HCT116 (cell line): Measurements from ENCODE around the gene TRPM3. TPM values are rescaled to one million over a fixed set of nuclear protein-coding genes. Genes with fewer than 3 reads are reported as not detected.

Source experiments
- ATAC-seq: fragments of 200-7000 bp; cut with Tn5 transposase; 2 replicates; pipeline ENCODE4 v1.9.1; 2020; ENCODE audit warnings: mild to moderate bottlenecking, moderate library complexity
- BruUV-seq: library from RNA; stranded (reverse); fragments of 400-500 nt; replicated peaks from 2 replicates; lab custom pipeline; 2021; lab: Mats Ljungman, UMichigan
- CTCF ChIA-PET: fragments of 300-600 bp; sonication (Branson Sonifier 250); formaldehyde crosslinking; loops from one replicate; lab custom pipeline; 2021; ENCODE audit warnings: antibody characterized with exemption; lab: Charles Lee
- POLR2A ChIA-PET: fragments of 300-600, 350-600 bp; sonication (Branson Sonifier 250); formaldehyde crosslinking; loops from one replicate; lab custom pipeline; 2021; ENCODE audit warnings: antibody characterized with exemption; lab: Charles Lee
- RAD21 ChIA-PET, 2 experiments: fragments of 300-600 bp; sonication (Branson Sonifier 250); formaldehyde crosslinking; loops; one replicate each; lab custom pipeline; 2023; ENCODE audit warnings: low total read pairs in 2 of 2; ENCODE audit not compliant: uncharacterized antibody in 2 of 2, unreplicated experiment in 2 of 2, low non-redundant PET in 1 of 2; lab: Charles Lee
- DNase-seq: peaks from one replicate; pipeline ENCODE4 v3.0.0-alpha.2; 2010; ENCODE audit warnings: low read depth, low spot score
- H2AFZ ChIP-seq: fragments of 200-600 bp; shearing (Covaris generic), sonication (generic); 2 replicates; pipeline ENCODE4 v1.6.1; 2017; ENCODE audit warnings: low read depth, mixed run types, mixed read lengths, antibody characterized with exemption, low read length; ENCODE audit not compliant: poor library complexity, severe bottlenecking
- H3K27ac ChIP-seq: 2 replicates; pipeline ENCODE4 v1.5.1; 2012; ENCODE audit warnings: low read depth, low read length
- H3K27me3 ChIP-seq: fragments of 200-600 bp; sonication (generic); 2 replicates; pipeline ENCODE4 v1.6.1; 2016; ENCODE audit warnings: mixed run types, low read length, mixed read lengths; ENCODE audit not compliant: insufficient read depth
- H3K36me3 ChIP-seq, 2 experiments: fragments of 200-500 bp in 1 of 2; fragments of 200-600 bp in 1 of 2; sonication (Bioruptor generic) in 1 of 2; sonication (generic) in 1 of 2; 2 replicates each; pipeline versions ENCODE4 v1.5.1 to v1.6.1; 2014 to 2016; ENCODE audit warnings: low read length in 2 of 2, inconsistent platforms in 1 of 2, mixed read lengths in 1 of 2, mixed run types in 1 of 2; ENCODE audit not compliant: insufficient read depth in 2 of 2, control insufficient read depth in 1 of 2
- H3K4me1 ChIP-seq, 2 experiments: fragments of 200-600 bp in 1 of 2; sonication (generic) in 1 of 2; 2 replicates each; pipeline versions ENCODE4 v1.5.1 to v1.6.1; 2012 to 2017; ENCODE audit warnings: low read length in 2 of 2, inconsistent platforms in 1 of 2, mild to moderate bottlenecking in 1 of 2, mixed read lengths in 1 of 2, mixed run types in 1 of 2, moderate library complexity in 1 of 2; ENCODE audit not compliant: insufficient read depth in 2 of 2, control insufficient read depth in 1 of 2
- H3K4me2 ChIP-seq: fragments of 200-600 bp; sonication (generic); 2 replicates; pipeline ENCODE4 v1.6.1; 2017; ENCODE audit warnings: mixed run types, low read length, mixed read lengths
- H3K4me3 ChIP-seq, 2 experiments: fragments of 200-600 bp in 1 of 2; sonication (generic) in 1 of 2; replicated peaks in 1 of 2; 2 replicates each; pipeline ENCODE4 v1.5.1; 2011 to 2016; ENCODE audit warnings: low read length in 2 of 2, control low read depth in 1 of 2, low read depth in 1 of 2, mild to moderate bottlenecking in 1 of 2, mixed read lengths in 1 of 2, mixed run types in 1 of 2
- H3K79me2 ChIP-seq: fragments of 200-600 bp; sonication (generic); 2 replicates; pipeline ENCODE4 v1.6.1; 2017; ENCODE audit warnings: mild to moderate bottlenecking, mixed run types, low read length, moderate library complexity, mixed read lengths; ENCODE audit not compliant: insufficient read depth
- H3K9ac ChIP-seq: fragments of 200-600 bp; sonication (generic); 2 replicates; pipeline ENCODE4 v1.6.1; 2016; ENCODE audit warnings: low read length, mixed read lengths
- H3K9me2 ChIP-seq: fragments of 200-600 bp; sonication (generic), shearing (Covaris generic); 2 replicates; pipeline ENCODE4 v1.6.1; 2017; ENCODE audit warnings: mixed run types, mild to moderate bottlenecking, moderate library complexity; ENCODE audit not compliant: insufficient read depth
- H3K9me3 ChIP-seq, 2 experiments: fragments of 200-500 bp in 1 of 2; fragments of 200-600 bp in 1 of 2; sonication (Bioruptor generic) in 1 of 2; sonication (generic) in 1 of 2; 2 replicates each; pipeline ENCODE4 v1.6.1; 2014 to 2017; ENCODE audit warnings: low read length in 2 of 2, mixed read lengths in 2 of 2, inconsistent platforms in 1 of 2, low read depth in 1 of 2, mild to moderate bottlenecking in 1 of 2, mixed run types in 1 of 2, moderate library complexity in 1 of 2; ENCODE audit not compliant: control insufficient read depth in 1 of 2, insufficient read depth in 1 of 2
- H4K20me1 ChIP-seq: fragments of 200-600 bp; sonication (generic), shearing (Covaris generic); 2 replicates; pipeline ENCODE4 v1.6.1; 2017; ENCODE audit warnings: mixed run types, mild to moderate bottlenecking, moderate library complexity; ENCODE audit not compliant: insufficient read depth
- CBX3 ChIP-seq: IDR thresholded peaks from 2 replicates; pipeline ENCODE4 v1.6.1; 2012; ENCODE audit warnings: low read depth
- CEBPB ChIP-seq: IDR thresholded peaks from 2 replicates; pipeline ENCODE4 v1.6.1; 2012; ENCODE audit warnings: low read depth
- EZH2phosphoT487 ChIP-seq: fragments of 200-600 bp; IDR thresholded peaks from 2 replicates; pipeline ENCODE4 v1.6.1; 2018; ENCODE audit warnings: antibody characterized with exemption, borderline replicate concordance
- JUND ChIP-seq: IDR thresholded peaks from 2 replicates; pipeline ENCODE4 v1.6.1; 2012
- POLR2A ChIP-seq: IDR thresholded peaks from 2 replicates; pipeline ENCODE4 v1.7.0; 2011; ENCODE audit warnings: borderline replicate concordance; ENCODE audit not compliant: insufficient read depth, insufficient read length; ENCODE audit errors: extremely low read depth
- POLR2AphosphoS5 ChIP-seq: IDR thresholded peaks from 2 replicates; pipeline ENCODE4 v1.6.1; 2011; ENCODE audit warnings: mild to moderate bottlenecking, low read depth, low read length, moderate library complexity
- SP1 ChIP-seq: IDR thresholded peaks from 2 replicates; pipeline ENCODE4 v1.6.1; 2012; ENCODE audit warnings: low read depth
- ZFX ChIP-seq: fragments of 450-650 bp; IDR thresholded peaks from 2 replicates; pipeline ENCODE4 v1.6.1; 2017
- ZNF274 ChIP-seq: fragments of 200-500 bp; sonication (Bioruptor generic); IDR thresholded peaks from 2 replicates; pipeline ENCODE4 v1.6.1; 2014; ENCODE audit warnings: mild to moderate bottlenecking, low read depth, low read length, inconsistent platforms
- intact Hi-C: fragments of 100-400 bp; cut with micrococcal nuclease; formaldehyde crosslinking; loops from 2 replicates; pipeline ENCODE4 v1.10.0; 2022
- total RNA-seq: library from RNA; stranded (reverse); gene quantifications from one replicate; pipeline ENCODE4 v1.2.1, GENCODE V29; 2021; ENCODE audit not compliant: unreplicated experiment
- TF ChIP-seq, protein P1 (sequence below): IDR thresholded peaks from 2 replicates; pipeline ENCODE4 v1.6.1; 2012; ENCODE audit warnings: low read depth
- TF ChIP-seq, protein P2 (sequence below): IDR thresholded peaks from 2 replicates; pipeline ENCODE4 v1.6.1; 2011; ENCODE audit warnings: mild to moderate bottlenecking, low read length, moderate library complexity; ENCODE audit not compliant: insufficient replicate concordance; ENCODE audit errors: extremely low read depth
- TF ChIP-seq, protein P3 (sequence below): IDR thresholded peaks from 2 replicates; pipeline ENCODE4 v1.6.1; 2012
- TF ChIP-seq, protein P4 (sequence below), 3 experiments: fragments of 200-600 bp in 1 of 3; sonication (generic) in 1 of 3; IDR thresholded peaks in 2 of 3; conservative IDR thresholded peaks in 1 of 3; 2 replicates each; pipeline ENCODE4 v1.5.1; 2012 to 2017; ENCODE audit warnings: low read depth in 2 of 3, low read length in 2 of 3, antibody characterized with exemption in 1 of 3, borderline replicate concordance in 1 of 3, control low read depth in 1 of 3, mild to moderate bottlenecking in 1 of 3, mixed read lengths in 1 of 3, mixed run types in 1 of 3, moderate library complexity in 1 of 3; ENCODE audit not compliant: insufficient read depth in 1 of 3
- TF ChIP-seq, protein P5 (sequence below): IDR thresholded peaks from 2 replicates; pipeline ENCODE4 v1.6.1; 2012

TRPM3 gene
- total RNA-seq, 1 experiment from 2014 or later: not detected

DNA sequence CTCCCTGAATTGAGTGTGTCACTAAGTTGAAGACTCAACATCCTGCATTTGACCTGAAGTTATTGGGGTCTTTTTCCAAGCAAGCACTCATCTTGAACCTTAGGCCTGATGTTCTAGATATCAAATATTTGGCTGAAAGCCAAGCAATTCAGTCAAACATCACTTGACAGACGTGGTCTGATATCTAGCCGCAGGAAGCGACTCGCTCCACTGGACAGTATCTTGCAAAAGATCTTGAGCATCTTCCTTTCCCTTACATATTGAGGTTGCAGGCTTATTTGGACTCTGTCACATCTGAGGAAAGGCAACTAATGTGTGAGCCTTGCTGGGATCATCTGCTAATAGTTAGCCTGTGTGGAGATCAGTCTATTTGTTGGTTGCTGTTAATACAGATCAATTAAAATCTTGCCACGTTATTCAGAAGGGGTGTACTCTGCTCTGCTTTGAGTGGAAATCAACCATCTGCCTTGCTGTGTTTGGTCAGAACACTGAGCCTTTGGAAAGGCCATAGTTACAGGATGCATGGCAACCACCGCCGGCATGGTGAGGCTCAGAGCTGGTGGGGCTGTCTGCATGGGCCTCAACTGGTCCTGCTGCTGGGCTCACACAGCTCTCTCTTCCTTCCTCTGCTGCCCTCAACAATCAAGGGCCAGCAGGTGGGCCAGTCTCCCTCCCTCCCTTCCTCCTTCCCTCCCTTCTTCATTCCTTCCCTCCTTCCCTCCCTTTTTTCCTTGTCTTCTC lies 540.0 kb downstream of the TRPM3 start:
- H3K27ac ChIP-seq: no peak overlapping the region
- ATAC-seq (no peak), DNase-seq (no peak)
- no peaks in the 10 kb centered on the region for H3K79me2 ChIP-seq
- H3K9ac ChIP-seq: no peak overlapping the region
- TF ChIP-seq, protein P1, sequence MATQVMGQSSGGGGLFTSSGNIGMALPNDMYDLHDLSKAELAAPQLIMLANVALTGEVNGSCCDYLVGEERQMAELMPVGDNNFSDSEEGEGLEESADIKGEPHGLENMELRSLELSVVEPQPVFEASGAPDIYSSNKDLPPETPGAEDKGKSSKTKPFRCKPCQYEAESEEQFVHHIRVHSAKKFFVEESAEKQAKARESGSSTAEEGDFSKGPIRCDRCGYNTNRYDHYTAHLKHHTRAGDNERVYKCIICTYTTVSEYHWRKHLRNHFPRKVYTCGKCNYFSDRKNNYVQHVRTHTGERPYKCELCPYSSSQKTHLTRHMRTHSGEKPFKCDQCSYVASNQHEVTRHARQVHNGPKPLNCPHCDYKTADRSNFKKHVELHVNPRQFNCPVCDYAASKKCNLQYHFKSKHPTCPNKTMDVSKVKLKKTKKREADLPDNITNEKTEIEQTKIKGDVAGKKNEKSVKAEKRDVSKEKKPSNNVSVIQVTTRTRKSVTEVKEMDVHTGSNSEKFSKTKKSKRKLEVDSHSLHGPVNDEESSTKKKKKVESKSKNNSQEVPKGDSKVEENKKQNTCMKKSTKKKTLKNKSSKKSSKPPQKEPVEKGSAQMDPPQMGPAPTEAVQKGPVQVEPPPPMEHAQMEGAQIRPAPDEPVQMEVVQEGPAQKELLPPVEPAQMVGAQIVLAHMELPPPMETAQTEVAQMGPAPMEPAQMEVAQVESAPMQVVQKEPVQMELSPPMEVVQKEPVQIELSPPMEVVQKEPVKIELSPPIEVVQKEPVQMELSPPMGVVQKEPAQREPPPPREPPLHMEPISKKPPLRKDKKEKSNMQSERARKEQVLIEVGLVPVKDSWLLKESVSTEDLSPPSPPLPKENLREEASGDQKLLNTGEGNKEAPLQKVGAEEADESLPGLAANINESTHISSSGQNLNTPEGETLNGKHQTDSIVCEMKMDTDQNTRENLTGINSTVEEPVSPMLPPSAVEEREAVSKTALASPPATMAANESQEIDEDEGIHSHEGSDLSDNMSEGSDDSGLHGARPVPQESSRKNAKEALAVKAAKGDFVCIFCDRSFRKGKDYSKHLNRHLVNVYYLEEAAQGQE: no peak
- TF ChIP-seq EZH2phosphoT487 (no peak), POLR2AphosphoS5 (no peak), ZFX (no peak), CEBPB (no peak), SP1 (no peak), ZNF274 (no peak), CBX3 (no peak), JUND (no peak), POLR2A (no peak)
- TF ChIP-seq, protein P2, sequence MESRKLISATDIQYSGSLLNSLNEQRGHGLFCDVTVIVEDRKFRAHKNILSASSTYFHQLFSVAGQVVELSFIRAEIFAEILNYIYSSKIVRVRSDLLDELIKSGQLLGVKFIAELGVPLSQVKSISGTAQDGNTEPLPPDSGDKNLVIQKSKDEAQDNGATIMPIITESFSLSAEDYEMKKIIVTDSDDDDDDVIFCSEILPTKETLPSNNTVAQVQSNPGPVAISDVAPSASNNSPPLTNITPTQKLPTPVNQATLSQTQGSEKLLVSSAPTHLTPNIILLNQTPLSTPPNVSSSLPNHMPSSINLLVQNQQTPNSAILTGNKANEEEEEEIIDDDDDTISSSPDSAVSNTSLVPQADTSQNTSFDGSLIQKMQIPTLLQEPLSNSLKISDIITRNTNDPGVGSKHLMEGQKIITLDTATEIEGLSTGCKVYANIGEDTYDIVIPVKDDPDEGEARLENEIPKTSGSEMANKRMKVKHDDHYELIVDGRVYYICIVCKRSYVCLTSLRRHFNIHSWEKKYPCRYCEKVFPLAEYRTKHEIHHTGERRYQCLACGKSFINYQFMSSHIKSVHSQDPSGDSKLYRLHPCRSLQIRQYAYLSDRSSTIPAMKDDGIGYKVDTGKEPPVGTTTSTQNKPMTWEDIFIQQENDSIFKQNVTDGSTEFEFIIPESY: no peak
- TF ChIP-seq, protein P3, sequence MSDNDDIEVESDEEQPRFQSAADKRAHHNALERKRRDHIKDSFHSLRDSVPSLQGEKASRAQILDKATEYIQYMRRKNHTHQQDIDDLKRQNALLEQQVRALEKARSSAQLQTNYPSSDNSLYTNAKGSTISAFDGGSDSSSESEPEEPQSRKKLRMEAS: no peak
- TF ChIP-seq, protein P4, sequence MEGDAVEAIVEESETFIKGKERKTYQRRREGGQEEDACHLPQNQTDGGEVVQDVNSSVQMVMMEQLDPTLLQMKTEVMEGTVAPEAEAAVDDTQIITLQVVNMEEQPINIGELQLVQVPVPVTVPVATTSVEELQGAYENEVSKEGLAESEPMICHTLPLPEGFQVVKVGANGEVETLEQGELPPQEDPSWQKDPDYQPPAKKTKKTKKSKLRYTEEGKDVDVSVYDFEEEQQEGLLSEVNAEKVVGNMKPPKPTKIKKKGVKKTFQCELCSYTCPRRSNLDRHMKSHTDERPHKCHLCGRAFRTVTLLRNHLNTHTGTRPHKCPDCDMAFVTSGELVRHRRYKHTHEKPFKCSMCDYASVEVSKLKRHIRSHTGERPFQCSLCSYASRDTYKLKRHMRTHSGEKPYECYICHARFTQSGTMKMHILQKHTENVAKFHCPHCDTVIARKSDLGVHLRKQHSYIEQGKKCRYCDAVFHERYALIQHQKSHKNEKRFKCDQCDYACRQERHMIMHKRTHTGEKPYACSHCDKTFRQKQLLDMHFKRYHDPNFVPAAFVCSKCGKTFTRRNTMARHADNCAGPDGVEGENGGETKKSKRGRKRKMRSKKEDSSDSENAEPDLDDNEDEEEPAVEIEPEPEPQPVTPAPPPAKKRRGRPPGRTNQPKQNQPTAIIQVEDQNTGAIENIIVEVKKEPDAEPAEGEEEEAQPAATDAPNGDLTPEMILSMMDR (IDR thresholded peaks at IDR 0.05 in 2 of 3, conservative IDR thresholded peaks at IDR 0.05 in 1 of 3; ENCODE audit: borderline replicate concordance in 1 of 3, insufficient read depth in 1 of 3, low read depth in 2 of 3, low read length in 2 of 3): no peak
- TF ChIP-seq, protein P5, sequence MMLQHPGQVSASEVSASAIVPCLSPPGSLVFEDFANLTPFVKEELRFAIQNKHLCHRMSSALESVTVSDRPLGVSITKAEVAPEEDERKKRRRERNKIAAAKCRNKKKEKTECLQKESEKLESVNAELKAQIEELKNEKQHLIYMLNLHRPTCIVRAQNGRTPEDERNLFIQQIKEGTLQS: no peak
- TF ChIP-seq, all 23 proteins: peak for 0
- H3K4me3 ChIP-seq: no peak overlapping the region
- H3K4me1 ChIP-seq: peaks cover 0 to 11% of the 10 kb centered on the region in 2 experiments; a peak in 2 of 4 replicates
- ChIA-PET CTCF (no interaction called here), RAD21 (interaction anchor here in 1 of 2 experiments (0.6 kb wide), 1 partner anchor 471 kb away, joined by 3 read pairs; no protein-coding TSS in a partner anchor), POLR2A (interaction anchor here (0.6 kb wide), 1 partner anchor 32 kb away, joined by 3 read pairs; no protein-coding TSS in a partner anchor)
- no peaks in the 10 kb centered on the region for H3K36me3 ChIP-seq
- H4K20me1 ChIP-seq: no peaks in the 10 kb centered on the region
- intact Hi-C loops: no loop called here
- H2AFZ ChIP-seq: no peak overlapping the region
- H3K9me3 ChIP-seq: no peaks in the 10 kb centered on the region
- H3K4me2 ChIP-seq: no peak overlapping the region
- peaks cover 4% of the 10 kb centered on the region; the same call in 1 of the 2 replicates for H3K27me3 ChIP-seq
- no peaks in the 10 kb centered on the region for H3K9me2 ChIP-seq
- BruUV-seq: no TSS peak
